Fibroblast of lung (primary cell): Measurements from ENCODE around the gene AOAH.

ENCODE experiments used
- CTCF ChIP-seq, 2 donors: IDR thresholded peaks in 1 of 2; conservative IDR thresholded peaks in 1 of 2; 1 replicate in 1 of 2; 2 replicates in 1 of 2; pipeline ENCODE4 v1.5.1; 2011 to 2012; ENCODE audit warnings: low read length in 2 of 2, control low read depth in 1 of 2, inconsistent platforms in 1 of 2, low read depth in 1 of 2, mild to moderate bottlenecking in 1 of 2
- EZH2 ChIP-seq: IDR thresholded peaks from 2 replicates; pipeline ENCODE4 v1.5.1; 2012; ENCODE audit warnings: low read length, control low read depth, mild to moderate bottlenecking; ENCODE audit errors: missing control alignments

GRCh38 chr7:36667007-36667745, 57.1 kb downstream of the AOAH start:
- no peak for TF ChIP-seq CTCF (conservative IDR thresholded peaks at IDR 0.05 in 1 of 2, IDR thresholded peaks at IDR 0.05 in 1 of 2; ENCODE audit: low read depth in 1 of 2, low read length in 2 of 2)
- TF ChIP-seq EZH2, result no peak
